Activated naive CD4-positive, alpha-beta T cell treated with anti-CD3 and anti-CD28 coated beads, Interleukin-2, amount 50 U/mL, for 24 hours (primary cell): ENCODE data around the gene SCN8A.

Source experiments
- H3K27ac Mint-ChIP-seq: one replicate; pipeline ENCODE4 v1.8.0; 2021; ENCODE audit warnings: mild to moderate bottlenecking, mixed read lengths
- H3K27me3 Mint-ChIP-seq: one replicate; pipeline ENCODE4 v1.8.0; 2021; ENCODE audit warnings: mixed read lengths
- H3K36me3 Mint-ChIP-seq: one replicate; pipeline ENCODE4 v1.8.0; 2021; ENCODE audit warnings: mixed read lengths
- H3K4me1 Mint-ChIP-seq: one replicate; pipeline ENCODE4 v1.8.0; 2021; ENCODE audit warnings: mixed read lengths
- H3K4me3 Mint-ChIP-seq: one replicate; pipeline ENCODE4 v1.8.0; 2021; ENCODE audit warnings: mild to moderate bottlenecking, mixed read lengths
- H3K9me3 Mint-ChIP-seq: one replicate; pipeline ENCODE4 v1.8.0; 2021; ENCODE audit warnings: mixed read lengths

The SCN8A gene

DNA sequence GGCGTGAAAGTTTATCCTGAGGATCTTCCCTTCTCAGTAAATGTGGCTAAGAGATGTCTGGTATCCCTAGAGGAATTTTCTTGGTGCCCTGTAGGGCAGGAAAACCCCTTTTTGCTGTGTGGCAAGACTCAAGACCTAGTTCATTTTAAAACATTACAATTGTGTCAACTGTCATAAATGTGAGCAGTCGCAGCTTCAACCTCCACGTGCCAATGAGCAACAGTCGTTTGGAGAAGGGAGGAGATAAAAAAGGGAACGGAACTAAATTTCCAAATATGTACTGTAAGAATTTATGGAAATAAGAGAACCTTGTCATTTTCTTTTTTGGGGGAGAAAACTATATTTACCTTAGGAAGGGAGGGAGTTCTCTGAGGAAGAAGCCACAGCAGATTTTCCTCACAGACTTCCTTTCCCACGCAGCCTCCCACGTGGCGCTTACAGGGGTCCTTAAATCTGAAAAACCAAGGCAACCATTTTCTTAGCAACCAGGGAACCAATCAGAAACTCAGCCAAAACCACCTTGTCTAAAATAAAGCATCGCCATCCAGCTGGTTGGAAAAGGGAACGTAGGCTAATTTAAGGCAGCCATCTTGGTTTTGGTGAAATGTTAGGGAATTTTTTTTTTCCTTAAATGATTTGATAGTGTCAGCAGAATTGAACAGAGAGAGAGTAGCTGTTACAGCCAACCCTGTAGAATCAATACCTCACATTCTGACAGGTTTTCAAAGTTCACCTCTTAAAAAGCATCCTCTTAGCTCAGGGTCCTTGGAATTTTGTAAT is 158.4 kb downstream of the SCN8A start:
- H3K27me3 Mint-ChIP-seq: peaks cover 9% of the 10 kb centered on the region

DNA sequence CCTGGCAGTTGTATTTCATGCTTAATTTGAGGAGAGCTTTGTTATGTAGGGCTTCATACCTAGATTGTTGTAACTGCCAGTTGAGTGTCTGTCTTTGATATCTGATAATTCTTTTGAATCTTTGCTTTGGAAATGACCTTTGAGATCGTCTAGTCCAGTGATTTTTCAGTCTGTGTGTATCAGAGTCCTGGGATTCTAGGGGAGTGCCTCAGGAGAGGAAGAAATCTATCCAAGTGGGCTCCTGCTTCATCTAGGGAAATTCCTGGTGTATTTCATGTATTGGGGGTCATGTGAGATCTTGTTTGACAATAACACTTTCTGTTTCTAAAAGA is 158.9 kb downstream of the SCN8A start:
- Mint-ChIP-seq H3K4me3 (no peak overlapping the region), H3K9me3 (no peaks in the 10 kb centered on the region), H3K36me3 (no peaks in the 10 kb centered on the region), H3K4me1 (no peaks in the 10 kb centered on the region), H3K27me3 (peaks cover 9% of the 10 kb centered on the region), H3K27ac (no peak overlapping the region)

More for the DNA sequence above, 158.4 kb downstream of the SCN8A start:
- Mint-ChIP-seq H3K4me3 (no peak overlapping the region), H3K36me3 (no peaks in the 10 kb centered on the region), H3K27ac (no peak overlapping the region), H3K9me3 (no peaks in the 10 kb centered on the region), H3K4me1 (no peaks in the 10 kb centered on the region)

DNA sequence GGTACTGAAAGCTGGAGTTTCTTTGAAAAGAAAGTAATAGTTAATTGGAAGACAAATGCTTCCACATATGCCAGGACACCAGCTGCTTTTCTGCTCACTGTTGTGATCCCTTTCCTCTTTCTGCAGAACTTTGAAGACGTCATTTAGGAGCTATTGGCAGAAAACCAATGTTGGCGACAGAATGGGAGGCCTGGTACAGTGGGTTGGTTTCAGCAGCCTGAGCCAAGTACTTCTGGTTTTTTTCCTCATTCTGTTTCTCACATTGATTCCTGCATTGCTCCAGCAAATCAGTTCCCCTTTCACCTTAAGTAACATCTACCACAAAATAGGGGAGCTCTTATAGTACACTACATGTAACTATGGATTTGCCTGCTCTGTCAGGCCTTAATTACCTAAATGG is 160.6 kb downstream of the SCN8A start:
- Mint-ChIP-seq H3K27me3 (peaks cover 8% of the 10 kb centered on the region), H3K4me1 (no peaks in the 10 kb centered on the region)

DNA sequence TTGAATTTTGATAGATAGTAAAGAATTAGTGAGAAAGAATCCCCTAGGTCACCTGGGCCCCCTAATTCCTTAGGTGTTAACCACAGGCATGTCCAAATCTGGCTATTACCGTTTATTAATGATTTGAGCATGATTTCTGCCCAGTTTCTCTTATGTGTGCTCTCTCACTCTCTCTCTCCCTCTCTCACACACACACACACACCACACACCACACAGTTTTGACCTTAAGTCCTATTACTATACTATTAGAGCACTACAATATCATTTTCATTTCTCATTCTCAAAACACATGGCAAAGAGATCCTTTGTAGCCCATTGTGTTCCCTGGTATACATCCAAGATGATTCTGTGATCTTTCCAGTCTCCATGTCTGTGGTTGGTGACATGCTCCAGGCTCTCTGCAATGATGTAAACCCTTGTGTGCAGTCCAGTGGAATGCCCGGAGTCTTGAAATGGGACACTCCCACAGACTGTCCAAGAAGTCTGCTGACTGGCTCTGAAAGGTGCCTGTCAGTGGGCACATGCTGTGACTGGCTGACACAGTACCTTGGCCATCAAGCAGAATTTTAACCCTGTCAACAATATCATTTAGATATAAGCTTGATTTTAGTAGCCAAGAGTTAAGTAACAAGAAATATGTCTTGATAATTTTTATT is 161.3 kb downstream of the SCN8A start:
- Mint-ChIP-seq H3K27ac (no peak overlapping the region), H3K36me3 (no peaks in the 10 kb centered on the region), H3K9me3 (no peaks in the 10 kb centered on the region), H3K27me3 (peaks cover 8% of the 10 kb centered on the region), H3K4me1 (no peaks in the 10 kb centered on the region), H3K4me3 (no peak overlapping the region)

More for the DNA sequence above, 160.6 kb downstream of the SCN8A start:
- Mint-ChIP-seq H3K4me3 (no peak overlapping the region), H3K27ac (no peak overlapping the region), H3K9me3 (no peaks in the 10 kb centered on the region), H3K36me3 (no peaks in the 10 kb centered on the region)

DNA sequence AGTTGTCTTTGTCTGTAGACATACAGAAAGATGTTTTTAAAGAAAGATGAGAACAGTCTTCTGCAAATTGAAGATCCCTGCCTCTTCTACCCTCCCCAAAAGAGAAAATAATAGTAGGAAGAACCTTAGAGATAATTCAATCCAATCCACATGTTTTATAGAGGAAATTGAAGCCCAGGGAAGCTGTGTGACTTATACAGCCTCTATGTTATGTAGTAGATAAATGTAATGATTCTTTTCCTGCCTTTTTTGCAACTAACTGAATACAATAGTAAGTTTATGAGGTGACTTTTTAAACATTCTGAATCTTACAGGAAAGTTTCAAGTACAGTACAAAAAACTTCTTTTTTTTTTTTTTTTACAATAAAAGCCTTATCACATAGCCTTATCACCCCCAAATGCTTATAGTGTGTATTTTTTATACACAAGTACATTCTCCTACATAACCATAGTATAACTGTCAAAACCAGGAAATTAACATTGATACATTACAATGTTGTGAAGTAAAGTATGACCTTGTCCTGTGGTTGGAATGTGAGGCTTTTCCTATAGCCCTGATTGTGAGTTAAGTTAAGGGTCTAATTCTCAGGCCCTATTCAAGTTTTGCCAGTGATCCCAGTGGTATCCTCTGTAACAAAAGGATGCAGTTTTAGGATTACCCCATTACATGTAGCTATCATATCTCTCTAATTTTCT is 163.1 kb downstream of the SCN8A start:
- no peaks in the 10 kb centered on the region for H3K9me3 Mint-ChIP-seq
- no peak overlapping the region for H3K27ac Mint-ChIP-seq
- H3K27me3 Mint-ChIP-seq: peaks cover 7% of the 10 kb centered on the region
- no peaks in the 10 kb centered on the region for H3K4me1 Mint-ChIP-seq
- no peak overlapping the region for H3K4me3 Mint-ChIP-seq
- H3K36me3 Mint-ChIP-seq: no peaks in the 10 kb centered on the region

DNA sequence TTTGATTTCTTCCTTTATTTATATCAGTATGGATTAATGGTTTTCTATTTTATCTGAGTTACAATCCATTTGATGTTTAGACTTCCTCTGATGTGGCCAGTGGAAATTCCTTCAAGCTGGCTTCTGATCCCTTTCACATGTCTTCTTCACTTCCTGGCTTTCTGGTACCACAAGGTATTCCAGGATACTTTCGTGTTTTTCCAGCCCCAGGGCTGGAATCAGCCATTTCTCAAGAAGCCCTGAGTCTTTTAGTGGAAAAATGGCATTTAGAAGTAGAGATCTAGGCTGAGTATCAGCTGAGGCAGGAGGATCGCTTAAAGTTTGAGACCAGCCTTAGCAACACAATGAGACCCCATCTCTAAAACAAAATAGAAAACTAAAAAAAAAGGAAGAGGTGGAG is 164.2 kb downstream of the SCN8A start:
- Mint-ChIP-seq H3K9me3 (no peaks in the 10 kb centered on the region), H3K27ac (no peak overlapping the region), H3K4me3 (no peak overlapping the region), H3K4me1 (no peaks in the 10 kb centered on the region), H3K27me3 (peaks cover 1% of the 10 kb centered on the region), H3K36me3 (no peaks in the 10 kb centered on the region)

DNA sequence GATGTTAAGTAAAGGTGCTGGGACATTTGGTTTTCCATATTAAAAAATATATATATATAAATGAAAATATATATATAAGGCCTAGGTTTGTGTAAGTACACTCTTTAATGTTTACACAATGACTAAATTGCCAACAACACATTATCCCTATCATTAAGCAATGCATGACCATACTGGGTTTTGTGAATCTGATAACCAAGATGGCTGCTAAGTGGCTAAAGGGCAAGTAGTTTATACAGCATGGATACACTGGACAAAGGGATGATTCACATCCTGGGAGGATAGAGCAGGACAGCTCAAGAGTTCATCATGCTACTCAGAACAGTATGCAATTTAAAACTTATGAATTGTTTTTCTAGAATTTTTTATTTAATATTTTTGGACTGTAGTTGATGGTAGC is 168.1 kb downstream of the SCN8A start:
- H3K27ac Mint-ChIP-seq: no peak overlapping the region
- H3K27me3 Mint-ChIP-seq: peaks cover 1% of the 10 kb centered on the region
- H3K4me3 Mint-ChIP-seq: no peak overlapping the region
- H3K9me3 Mint-ChIP-seq: no peaks in the 10 kb centered on the region
- no peaks in the 10 kb centered on the region for H3K36me3 Mint-ChIP-seq
- H3K4me1 Mint-ChIP-seq: no peaks in the 10 kb centered on the region

DNA sequence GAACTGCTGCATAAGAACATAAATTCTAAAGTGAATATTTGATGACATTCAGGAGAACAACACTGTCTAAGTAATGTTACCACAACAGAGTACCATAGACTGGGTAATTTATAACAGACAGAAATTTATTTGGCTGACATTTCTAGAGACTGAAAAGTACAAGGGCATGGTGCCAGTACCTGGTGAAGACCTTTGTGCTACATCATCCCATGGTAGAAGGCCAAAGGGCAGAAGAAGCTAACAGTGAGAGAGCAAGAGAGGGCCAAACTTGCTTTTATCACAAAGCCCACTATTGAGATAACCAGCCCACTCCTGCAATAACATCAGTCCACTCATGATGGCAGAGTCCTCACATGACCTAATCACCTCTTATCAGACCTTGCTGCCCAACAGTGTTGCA is 168.7 kb downstream of the SCN8A start:
- Mint-ChIP-seq H3K4me3 (no peak overlapping the region), H3K27ac (no peak overlapping the region), H3K36me3 (no peaks in the 10 kb centered on the region), H3K9me3 (no peaks in the 10 kb centered on the region), H3K27me3 (peaks cover 1% of the 10 kb centered on the region), H3K4me1 (no peaks in the 10 kb centered on the region)

DNA sequence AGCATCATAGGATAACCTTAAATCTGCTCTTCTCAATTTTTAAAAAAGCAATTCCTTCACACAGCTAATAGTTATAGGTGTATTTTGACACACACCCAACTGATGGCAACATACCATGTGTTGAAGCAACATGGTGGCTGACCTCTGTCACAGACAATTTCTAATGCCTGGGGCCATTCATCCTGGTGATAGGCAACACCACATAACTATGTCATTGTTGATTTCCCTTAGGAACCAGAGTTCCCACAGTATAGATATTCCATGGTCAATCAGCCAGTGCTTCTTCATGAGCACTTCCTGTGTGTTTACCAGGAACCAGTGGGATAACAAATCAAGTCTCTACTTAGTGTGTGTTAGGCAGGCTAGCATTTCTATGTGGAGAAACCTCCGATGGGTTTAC is 169.2 kb downstream of the SCN8A start:
- H3K27ac Mint-ChIP-seq: no peak overlapping the region
- no peaks in the 10 kb centered on the region for H3K36me3 Mint-ChIP-seq
- no peaks in the 10 kb centered on the region for H3K4me1 Mint-ChIP-seq
- peaks cover 1% of the 10 kb centered on the region for H3K27me3 Mint-ChIP-seq
- H3K4me3 Mint-ChIP-seq: no peak overlapping the region
- H3K9me3 Mint-ChIP-seq: no peaks in the 10 kb centered on the region

DNA sequence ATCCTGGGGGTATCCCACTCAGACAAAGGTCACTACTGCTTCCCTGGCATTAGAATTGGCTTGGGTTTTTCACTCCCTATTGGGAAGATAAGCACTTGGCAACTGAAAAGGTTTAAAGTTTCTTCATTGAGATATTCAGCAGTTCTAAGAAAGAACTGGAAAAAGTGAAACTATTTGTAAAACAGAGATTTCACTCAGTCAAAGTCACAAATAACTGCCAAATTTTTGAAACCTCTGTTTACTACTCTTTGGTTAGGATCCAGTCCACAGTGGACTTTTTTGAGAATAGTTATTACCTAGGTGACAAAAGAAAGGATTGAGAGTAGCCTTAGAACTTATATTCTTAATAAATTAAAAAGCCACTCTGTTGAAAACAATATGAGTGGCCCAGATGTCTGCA is 172.7 kb downstream of the SCN8A start:
- H3K4me1 Mint-ChIP-seq: no peaks in the 10 kb centered on the region
- H3K9me3 Mint-ChIP-seq: no peaks in the 10 kb centered on the region
- H3K4me3 Mint-ChIP-seq: no peak overlapping the region
- no peak overlapping the region for H3K27ac Mint-ChIP-seq
- H3K27me3 Mint-ChIP-seq: no peaks in the 10 kb centered on the region
- H3K36me3 Mint-ChIP-seq: no peaks in the 10 kb centered on the region

DNA sequence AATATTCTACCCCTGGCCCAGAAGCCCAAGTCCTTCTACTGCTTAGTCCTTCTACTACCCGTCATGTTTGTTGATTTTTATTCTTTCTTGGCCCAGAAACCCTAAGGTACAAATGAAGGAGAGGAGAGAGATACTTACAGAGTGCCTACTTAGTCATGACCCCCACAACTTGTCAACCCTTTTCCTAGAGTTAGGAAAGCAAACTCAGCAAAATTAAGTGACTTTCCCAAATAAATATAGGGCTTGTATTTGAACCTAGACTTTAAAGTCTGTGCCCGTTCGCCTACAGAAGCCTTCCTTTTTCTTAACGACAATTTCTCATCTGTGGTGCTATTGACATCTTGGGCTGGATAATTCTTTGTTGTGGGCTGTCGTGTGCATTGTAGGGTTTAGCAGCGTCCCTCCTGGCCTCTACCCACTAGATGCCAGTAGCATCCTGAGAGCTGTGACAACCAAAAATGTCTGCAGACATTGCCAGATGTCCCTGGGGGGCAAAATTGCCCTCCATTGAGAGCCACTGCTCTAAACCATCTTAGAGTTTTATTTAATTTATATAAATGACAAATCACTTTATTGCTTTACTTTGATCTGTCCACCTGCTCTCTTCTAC is 175.1 kb downstream of the SCN8A start:
- no peak overlapping the region for H3K27ac Mint-ChIP-seq
- no peaks in the 10 kb centered on the region for H3K9me3 Mint-ChIP-seq
- H3K27me3 Mint-ChIP-seq: no peaks in the 10 kb centered on the region
- no peaks in the 10 kb centered on the region for H3K36me3 Mint-ChIP-seq
- H3K4me1 Mint-ChIP-seq: no peaks in the 10 kb centered on the region
- no peak overlapping the region for H3K4me3 Mint-ChIP-seq

DNA sequence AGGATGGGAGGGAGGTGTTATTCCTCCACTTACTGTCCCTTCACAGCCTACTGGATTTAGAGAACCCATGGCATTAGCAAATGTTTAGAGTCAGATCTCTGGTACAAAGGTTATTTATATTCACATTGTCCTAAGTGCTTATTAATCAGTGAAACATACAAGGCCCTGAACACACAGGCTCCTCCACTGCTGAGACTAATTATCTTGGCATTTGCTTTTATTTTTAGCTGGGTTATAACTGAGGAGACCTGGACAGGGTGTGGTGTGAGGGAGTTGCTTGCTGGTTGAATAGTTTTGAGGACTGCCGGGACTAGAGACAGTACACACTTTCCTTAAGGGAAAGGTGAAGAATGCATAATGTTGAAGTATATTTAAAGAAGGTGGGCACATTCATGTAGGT is 180.0 kb downstream of the SCN8A start:
- Mint-ChIP-seq H3K4me3 (no peak overlapping the region), H3K27ac (peak overlapping the region; percentile 25), H3K9me3 (no peaks in the 10 kb centered on the region), H3K4me1 (no peaks in the 10 kb centered on the region), H3K27me3 (no peaks in the 10 kb centered on the region), H3K36me3 (no peaks in the 10 kb centered on the region)

DNA sequence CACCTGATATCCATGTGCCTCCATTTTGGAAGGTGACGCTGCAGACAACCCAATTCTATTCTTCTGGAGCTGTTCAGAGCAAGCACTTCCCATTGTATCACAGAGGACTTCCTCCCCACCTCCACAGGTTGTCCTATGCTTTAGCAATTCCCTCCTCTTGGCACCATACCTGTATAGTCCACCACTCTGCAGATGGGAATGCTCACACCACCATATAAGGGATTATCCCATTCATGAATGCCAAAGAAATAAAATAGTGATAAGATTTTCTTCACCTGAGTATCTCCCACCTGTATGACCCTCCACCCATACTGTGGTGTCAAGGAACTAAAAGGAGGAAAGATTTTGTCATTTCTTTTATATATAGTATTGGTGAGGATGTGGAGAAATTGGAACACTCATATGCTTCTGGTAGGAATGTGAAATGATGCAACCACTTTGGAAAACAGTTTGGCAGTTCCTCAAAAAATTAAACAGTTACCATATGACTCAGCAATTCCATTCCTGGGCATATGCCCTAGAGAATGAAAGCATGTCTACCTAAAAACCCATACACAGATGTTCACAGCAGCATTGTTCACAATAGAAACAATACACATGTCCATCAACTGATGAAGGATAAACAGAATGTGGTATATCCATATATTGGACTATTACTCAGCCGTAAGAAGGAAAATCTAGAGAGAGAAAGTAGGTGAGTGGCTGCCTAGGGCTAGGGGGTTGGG is 182.3 kb downstream of the SCN8A start:
- H3K36me3 Mint-ChIP-seq: no peaks in the 10 kb centered on the region
- H3K27me3 Mint-ChIP-seq: no peaks in the 10 kb centered on the region
- no peaks in the 10 kb centered on the region for H3K4me1 Mint-ChIP-seq
- no peak overlapping the region for H3K27ac Mint-ChIP-seq
- no peaks in the 10 kb centered on the region for H3K9me3 Mint-ChIP-seq
- no peak overlapping the region for H3K4me3 Mint-ChIP-seq

DNA sequence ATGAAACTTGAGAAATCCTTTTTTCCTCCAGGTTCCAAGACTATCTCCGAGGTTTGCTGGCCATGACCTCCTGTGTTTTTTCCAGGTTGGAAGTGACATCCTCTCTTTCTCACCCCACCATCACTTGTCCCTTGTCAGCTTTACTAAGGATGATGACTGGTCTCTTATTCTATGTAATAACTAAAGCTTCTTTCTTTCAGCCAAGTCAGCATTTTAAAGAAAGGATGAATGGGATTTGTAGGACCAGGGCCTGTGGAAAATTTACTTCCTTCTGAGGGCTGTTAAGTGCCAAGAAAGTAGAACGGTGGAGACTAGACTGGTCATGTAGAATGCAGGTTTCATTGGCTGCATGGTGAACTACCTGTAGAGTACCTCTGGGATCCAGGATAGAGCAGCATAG is 183.9 kb downstream of the SCN8A start:
- H3K4me1 Mint-ChIP-seq: no peaks in the 10 kb centered on the region
- H3K27ac Mint-ChIP-seq: no peak overlapping the region
- H3K27me3 Mint-ChIP-seq: no peaks in the 10 kb centered on the region
- H3K4me3 Mint-ChIP-seq: no peak overlapping the region
- no peaks in the 10 kb centered on the region for H3K9me3 Mint-ChIP-seq
- no peaks in the 10 kb centered on the region for H3K36me3 Mint-ChIP-seq

DNA sequence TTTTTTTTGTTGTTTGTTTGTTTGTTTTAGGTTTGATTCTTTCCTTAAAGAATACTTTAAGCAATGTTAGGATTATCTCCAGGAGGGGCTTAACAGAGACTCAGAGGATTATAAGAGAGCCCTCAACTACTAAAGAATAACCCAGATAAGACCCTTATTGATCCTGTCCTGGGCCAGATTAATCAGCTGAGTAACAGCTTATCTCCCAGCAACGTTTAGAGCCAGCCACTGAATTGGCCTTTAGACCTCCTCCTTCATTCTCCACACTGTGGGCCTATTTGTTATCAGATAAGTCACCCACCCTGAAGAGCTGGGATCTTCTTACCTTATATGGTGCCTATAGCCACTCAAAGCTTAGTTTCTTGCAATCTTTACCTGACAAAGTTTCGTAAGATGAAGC is 186.4 kb downstream of the SCN8A start:
- Mint-ChIP-seq H3K4me3 (no peak overlapping the region), H3K36me3 (no peaks in the 10 kb centered on the region), H3K27ac (no peak overlapping the region), H3K27me3 (peaks cover 1% of the 10 kb centered on the region), H3K4me1 (no peaks in the 10 kb centered on the region), H3K9me3 (no peaks in the 10 kb centered on the region)
